ENCODE measurements around the gene RSRP1.
"Not testable (repeated sequence)": the region's sequence is repeated elsewhere in the genome, so short reads cannot be mapped to it uniquely, and the experiment has no call there.

The RSRP1 gene

DNA sequence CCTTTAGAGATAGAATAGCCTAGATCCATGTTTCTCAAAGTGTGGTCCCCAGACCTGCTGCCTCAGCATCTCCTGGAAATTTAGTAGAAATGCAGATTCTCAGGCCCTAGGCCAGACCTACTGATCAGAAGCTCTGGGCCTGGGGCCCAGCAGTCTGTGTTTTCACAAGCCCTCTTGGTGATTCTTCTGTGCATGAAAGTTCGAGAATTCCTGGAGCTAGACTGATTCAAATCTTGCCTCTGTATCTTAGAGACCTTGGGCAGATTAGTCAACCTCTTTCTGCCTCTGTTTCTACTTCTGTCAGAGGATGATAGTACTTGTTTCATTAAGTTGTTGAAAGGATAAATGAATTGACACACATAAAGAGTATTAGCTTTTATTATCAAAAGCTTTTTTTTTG is 30.0 kb upstream of the RSRP1 start:
- not testable (repeated sequence) for H3K56ac ChIP-seq (ENCODE audit: low read length); H3K4ac ChIP-seq (ENCODE audit: low read depth, low read length); H4K8ac ChIP-seq (ENCODE audit: low read depth, low read length)

DNA sequence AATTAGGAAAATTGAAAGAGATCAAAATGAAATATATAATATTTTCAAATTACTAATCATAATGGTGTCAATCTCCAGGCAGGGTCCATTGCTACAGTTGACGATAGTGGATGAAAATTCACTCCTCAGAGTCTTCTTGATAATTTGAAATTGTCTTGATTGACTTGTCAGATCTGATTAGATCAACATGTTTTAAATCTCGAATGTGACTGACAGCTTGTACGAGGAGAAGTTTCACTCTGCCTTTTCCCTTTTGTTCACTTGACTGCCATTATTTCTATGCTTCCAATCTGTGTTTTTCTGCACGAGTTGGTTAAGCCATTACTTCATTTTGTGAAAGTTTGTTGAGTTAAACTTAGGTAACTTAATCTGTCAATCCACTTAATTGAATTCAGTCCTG is 28.4 kb upstream of the RSRP1 start:
- not testable (repeated sequence) for H3K18ac ChIP-seq (ENCODE audit: low read length); DNase-seq; H4K5ac ChIP-seq (ENCODE audit: low read length); H3K4me1 ChIP-seq (ENCODE audit: control insufficient read depth, low read depth, low read length); H3K4me3 ChIP-seq (ENCODE audit: low read length); H2BK15ac ChIP-seq (replicated peaks; ENCODE audit: low read depth); H2AK5ac ChIP-seq (ENCODE audit: low read length); H3K36me3 ChIP-seq (ENCODE audit: control insufficient read depth, insufficient read depth, low read length); H3K79me2 ChIP-seq (ENCODE audit: control insufficient read depth, insufficient read depth, low read length); H3K23ac ChIP-seq (ENCODE audit: low read length); H2BK120ac ChIP-seq (ENCODE audit: low read depth, low read length); H3K27me3 ChIP-seq (ENCODE audit: insufficient read depth, low read length, poor library complexity); H3K56ac ChIP-seq (ENCODE audit: low read length); H3K9ac ChIP-seq (ENCODE audit: low read length); H3K79me1 ChIP-seq (ENCODE audit: low read length); H3K27ac ChIP-seq (ENCODE audit: low read depth, low read length); H3K4me2 ChIP-seq (ENCODE audit: low read length); H4K8ac ChIP-seq (ENCODE audit: low read depth, low read length); H3K4ac ChIP-seq (ENCODE audit: low read depth, low read length); H2BK5ac ChIP-seq (ENCODE audit: low read length)
- WGBS (ENCODE audit: extremely low coverage, insufficient coverage, low lambda C conversion rate), result no CpG with 5 or more reads among the region's 4 CpGs

More for the DNA sequence above, 30.0 kb upstream of the RSRP1 start:
- H3K79me2 ChIP-seq (ENCODE audit: control insufficient read depth, insufficient read depth, low read length); DNase-seq; H3K79me1 ChIP-seq (ENCODE audit: low read length); H2BK5ac ChIP-seq (ENCODE audit: low read length); H3K18ac ChIP-seq (ENCODE audit: low read length); H3K4me3 ChIP-seq (ENCODE audit: low read length); H2BK15ac ChIP-seq (replicated peaks; ENCODE audit: low read depth); H4K5ac ChIP-seq (ENCODE audit: low read length); H2AK5ac ChIP-seq (ENCODE audit: low read length); H2BK120ac ChIP-seq (ENCODE audit: low read depth, low read length); H3K23ac ChIP-seq (ENCODE audit: low read length); H3K36me3 ChIP-seq (ENCODE audit: control insufficient read depth, insufficient read depth, low read length); H3K4me2 ChIP-seq (ENCODE audit: low read length); H3K27ac ChIP-seq (ENCODE audit: low read depth, low read length); H3K27me3 ChIP-seq (ENCODE audit: insufficient read depth, low read length, poor library complexity); H3K9ac ChIP-seq (ENCODE audit: low read length); H3K4me1 ChIP-seq (ENCODE audit: control insufficient read depth, low read depth, low read length): not testable (repeated sequence)
- WGBS (ENCODE audit: extremely low coverage, insufficient coverage, low lambda C conversion rate), result no CpG with 5 or more reads among the region's 1 CpG

DNA sequence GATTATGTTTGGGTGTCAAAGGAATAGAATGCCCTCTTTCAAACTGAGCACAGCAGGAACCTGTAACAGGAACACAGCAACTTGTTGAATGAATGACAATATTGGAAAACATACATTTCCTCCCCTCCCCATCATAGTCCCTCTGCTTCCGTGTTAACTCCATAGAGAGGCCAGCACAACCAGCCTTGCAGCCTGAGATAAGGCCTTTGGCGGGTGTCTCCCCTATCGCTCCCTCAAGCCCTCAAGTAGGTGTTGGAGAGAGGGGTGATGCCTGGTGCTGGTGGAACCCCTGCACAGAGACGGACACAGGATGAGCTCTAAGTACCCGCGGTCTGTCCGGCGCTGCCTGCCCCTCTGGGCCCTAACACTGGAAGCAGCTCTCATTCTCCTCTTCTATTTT is 25.0 kb upstream of the RSRP1 start, which contains the start of gene RHD:
Gene RHD, plus strand, starts transcription at position 272 of the 400 bp plus-strand sequence. Its CDS starts 39 bp downstream, at position 311.
- not testable (repeated sequence) for H3K79me1 ChIP-seq (ENCODE audit: low read length); H3K9ac ChIP-seq (ENCODE audit: low read length)
- no CpG with 5 or more reads among the region's 8 CpGs for WGBS (ENCODE audit: extremely low coverage, insufficient coverage, low lambda C conversion rate)

DNA sequence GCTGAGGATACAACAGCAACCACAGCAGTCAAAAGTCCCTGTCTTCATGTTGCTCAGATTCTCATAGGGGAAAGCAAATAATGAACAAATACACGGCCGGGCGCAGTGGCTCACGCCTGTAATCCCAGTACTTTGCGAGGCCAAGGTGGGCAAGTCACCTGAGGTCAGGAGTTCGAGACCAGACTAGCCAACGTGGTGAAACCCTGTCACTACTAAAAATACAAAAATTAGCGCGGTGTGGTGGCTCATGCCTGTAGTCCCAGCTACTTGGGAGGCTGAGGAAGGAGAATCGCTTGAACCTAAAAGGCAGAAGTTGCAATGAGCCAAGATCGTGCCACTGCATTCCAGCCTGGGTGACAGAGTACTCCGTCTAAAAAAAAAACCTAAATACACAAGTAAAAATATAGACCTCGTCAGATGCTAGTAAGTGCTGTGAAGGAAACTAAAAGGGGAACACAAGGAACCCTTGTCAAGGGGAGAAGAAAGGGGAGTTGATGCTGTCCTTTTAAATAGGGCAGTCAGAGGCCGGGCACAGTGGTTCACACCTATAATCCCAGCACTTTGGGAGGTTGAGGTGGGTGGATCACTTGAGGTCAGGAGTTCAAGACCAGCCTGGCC is 21.0 kb upstream of the RSRP1 start:
- not testable (repeated sequence) for H2BK15ac ChIP-seq (replicated peaks; ENCODE audit: low read depth); H2AK5ac ChIP-seq (ENCODE audit: low read length); H2BK120ac ChIP-seq (ENCODE audit: low read depth, low read length); H4K5ac ChIP-seq (ENCODE audit: low read length); DNase-seq; H3K4me3 ChIP-seq (ENCODE audit: low read length); H3K23ac ChIP-seq (ENCODE audit: low read length); H3K27me3 ChIP-seq (ENCODE audit: insufficient read depth, low read length, poor library complexity); H3K27ac ChIP-seq (ENCODE audit: low read depth, low read length); H3K36me3 ChIP-seq (ENCODE audit: control insufficient read depth, insufficient read depth, low read length); H2BK5ac ChIP-seq (ENCODE audit: low read length); H3K79me1 ChIP-seq (ENCODE audit: low read length); H3K4me2 ChIP-seq (ENCODE audit: low read length); H3K4ac ChIP-seq (ENCODE audit: low read depth, low read length); H3K18ac ChIP-seq (ENCODE audit: low read length); H3K79me2 ChIP-seq (ENCODE audit: control insufficient read depth, insufficient read depth, low read length); H3K4me1 ChIP-seq (ENCODE audit: control insufficient read depth, low read depth, low read length)
- H4K8ac ChIP-seq (ENCODE audit: low read depth, low read length), result peak overlapping the region; percentile 97
- H3K56ac ChIP-seq (ENCODE audit: low read length), result peak overlapping the region; percentile 60
- WGBS (ENCODE audit: extremely low coverage, insufficient coverage, low lambda C conversion rate), result no CpG with 5 or more reads among the region's 14 CpGs
- peak overlapping the region; percentile 54 for H3K9ac ChIP-seq (ENCODE audit: low read length)

More for the DNA sequence above, 25.0 kb upstream of the RSRP1 start, which contains the start of gene RHD:
- not testable (repeated sequence) for H3K27me3 ChIP-seq (ENCODE audit: insufficient read depth, low read length, poor library complexity); H2BK120ac ChIP-seq (ENCODE audit: low read depth, low read length); H2BK15ac ChIP-seq (replicated peaks; ENCODE audit: low read depth); H3K23ac ChIP-seq (ENCODE audit: low read length); H3K18ac ChIP-seq (ENCODE audit: low read length); H2AK5ac ChIP-seq (ENCODE audit: low read length); H3K4ac ChIP-seq (ENCODE audit: low read depth, low read length); H3K4me3 ChIP-seq (ENCODE audit: low read length); H4K5ac ChIP-seq (ENCODE audit: low read length); DNase-seq; H3K79me2 ChIP-seq (ENCODE audit: control insufficient read depth, insufficient read depth, low read length); H2BK5ac ChIP-seq (ENCODE audit: low read length); H3K56ac ChIP-seq (ENCODE audit: low read length); H3K36me3 ChIP-seq (ENCODE audit: control insufficient read depth, insufficient read depth, low read length); H3K4me1 ChIP-seq (ENCODE audit: control insufficient read depth, low read depth, low read length); H3K4me2 ChIP-seq (ENCODE audit: low read length); H3K27ac ChIP-seq (ENCODE audit: low read depth, low read length); H4K8ac ChIP-seq (ENCODE audit: low read depth, low read length)

- not testable (repeated sequence) for H3K4me1 ChIP-seq (ENCODE audit: control insufficient read depth, low read depth, low read length); H2BK120ac ChIP-seq (ENCODE audit: low read depth, low read length); H3K18ac ChIP-seq (ENCODE audit: low read length); H4K5ac ChIP-seq (ENCODE audit: low read length); H3K27me3 ChIP-seq (ENCODE audit: insufficient read depth, low read length, poor library complexity); H3K79me1 ChIP-seq (ENCODE audit: low read length); H4K8ac ChIP-seq (ENCODE audit: low read depth, low read length); H3K23ac ChIP-seq (ENCODE audit: low read length); H3K4ac ChIP-seq (ENCODE audit: low read depth, low read length); H2BK15ac ChIP-seq (replicated peaks; ENCODE audit: low read depth); H2BK5ac ChIP-seq (ENCODE audit: low read length); H3K79me2 ChIP-seq (ENCODE audit: control insufficient read depth, insufficient read depth, low read length); H3K36me3 ChIP-seq (ENCODE audit: control insufficient read depth, insufficient read depth, low read length); H3K4me2 ChIP-seq (ENCODE audit: low read length); H2AK5ac ChIP-seq (ENCODE audit: low read length)
- H3K27ac ChIP-seq (ENCODE audit: low read depth, low read length), result peak overlapping the region; percentile 81
- peak overlapping the region; percentile 72 for H3K9ac ChIP-seq (ENCODE audit: low read length)
- no CpG with 5 or more reads among the region's 56 CpGs for WGBS (ENCODE audit: extremely low coverage, insufficient coverage, low lambda C conversion rate)
- H3K4me3 ChIP-seq (ENCODE audit: low read length), result peak overlapping the region; percentile 52
- H3K56ac ChIP-seq (ENCODE audit: low read length), result peak overlapping the region; percentile 85
- peak; percentile 90 for DNase-seq
Observed at GRCh38 chr1:25267288-25268142, 20.3 kb upstream of the RSRP1 start.

All from mesendoderm (in vitro differentiated cells).